T-helper 1 cell treated with Interleukin-12 subunit alpha and Interleukin-12 subunit beta and Interleukin-4 antibody, amounts not matched to agents 30 μg/mL and 1 μg/mL, for 36 hours (primary cell): ENCODE data around the gene KAZN.

Source experiments
- H3K27ac Mint-ChIP-seq: one replicate; pipeline ENCODE4 v1.8.0; 2021; ENCODE audit warnings: mild to moderate bottlenecking, mixed read lengths
- H3K27me3 Mint-ChIP-seq: one replicate; pipeline ENCODE4 v1.8.0; 2021; ENCODE audit warnings: low read depth, mixed read lengths
- H3K36me3 Mint-ChIP-seq: one replicate; pipeline ENCODE4 v1.8.0; 2021; ENCODE audit warnings: low read depth, mixed read lengths
- H3K4me1 Mint-ChIP-seq: one replicate; pipeline ENCODE4 v1.8.0; 2021; ENCODE audit warnings: low read depth, mixed read lengths
- H3K4me3 Mint-ChIP-seq: one replicate; pipeline ENCODE4 v1.8.0; 2021; ENCODE audit warnings: mild to moderate bottlenecking, moderate library complexity, mixed read lengths
- H3K9me3 Mint-ChIP-seq: one replicate; pipeline ENCODE4 v1.8.0; 2021; ENCODE audit warnings: mixed read lengths

The KAZN gene

GRCh38 chr1:14634486-14634885 is 36.0 kb downstream of the KAZN start:
- Mint-ChIP-seq H3K4me1 (no peaks in the 10 kb centered on the region), H3K27ac (no peak overlapping the region), H3K27me3 (no peaks in the 10 kb centered on the region), H3K36me3 (no peaks in the 10 kb centered on the region), H3K4me3 (no peak overlapping the region), H3K9me3 (no peaks in the 10 kb centered on the region)

- Mint-ChIP-seq H3K27ac (no peak overlapping the region), H3K4me1 (no peaks in the 10 kb centered on the region)
Measured at GRCh38 chr1:14635421-14635820, 36.9 kb downstream of the KAZN start.

DNA sequence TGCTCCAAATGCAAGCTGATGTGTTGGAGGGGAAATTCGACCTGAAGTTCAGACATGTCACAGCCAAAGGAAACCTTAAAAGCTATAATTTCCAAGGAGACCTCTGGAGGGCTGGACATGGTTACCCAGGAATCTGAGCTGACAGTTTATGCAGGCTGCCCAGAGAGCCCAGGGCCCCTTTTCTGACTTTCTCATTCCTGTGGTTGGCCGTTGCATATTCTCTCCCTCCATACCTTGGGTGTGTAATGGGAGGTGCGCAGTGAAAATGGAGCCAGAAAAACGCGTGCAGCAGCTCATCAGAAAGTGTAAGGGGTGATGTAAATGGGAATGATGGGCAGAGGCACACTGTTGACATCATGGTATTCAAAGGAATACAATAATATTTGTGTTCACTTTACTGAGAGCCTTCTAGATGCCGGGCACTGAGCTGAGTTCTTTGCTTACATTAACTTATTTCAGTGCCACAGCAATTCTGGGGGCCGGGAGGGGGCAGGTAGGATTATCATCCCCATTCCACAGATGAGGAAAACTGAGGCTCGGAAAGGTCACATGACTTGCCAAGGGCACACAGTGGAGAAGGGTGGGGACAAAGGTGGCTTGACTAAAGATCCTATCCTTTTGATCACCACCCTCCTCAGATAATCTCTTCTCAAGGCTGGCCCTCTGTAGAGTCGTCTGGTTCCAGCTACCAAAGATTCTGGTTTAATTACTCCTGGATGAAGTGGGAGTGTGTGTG is 38.6 kb downstream of the KAZN start:
- Mint-ChIP-seq H3K27me3 (no peaks in the 10 kb centered on the region), H3K27ac (no peak overlapping the region), H3K36me3 (no peaks in the 10 kb centered on the region), H3K9me3 (peaks cover 3% of the 10 kb centered on the region), H3K4me3 (no peak overlapping the region), H3K4me1 (no peaks in the 10 kb centered on the region)

More at GRCh38 chr1:14635421-14635820, 36.9 kb downstream of the KAZN start:
- no peaks in the 10 kb centered on the region for H3K9me3 Mint-ChIP-seq
- H3K27me3 Mint-ChIP-seq, result no peaks in the 10 kb centered on the region
- H3K36me3 Mint-ChIP-seq, result no peaks in the 10 kb centered on the region
- H3K4me3 Mint-ChIP-seq, result no peak overlapping the region

DNA sequence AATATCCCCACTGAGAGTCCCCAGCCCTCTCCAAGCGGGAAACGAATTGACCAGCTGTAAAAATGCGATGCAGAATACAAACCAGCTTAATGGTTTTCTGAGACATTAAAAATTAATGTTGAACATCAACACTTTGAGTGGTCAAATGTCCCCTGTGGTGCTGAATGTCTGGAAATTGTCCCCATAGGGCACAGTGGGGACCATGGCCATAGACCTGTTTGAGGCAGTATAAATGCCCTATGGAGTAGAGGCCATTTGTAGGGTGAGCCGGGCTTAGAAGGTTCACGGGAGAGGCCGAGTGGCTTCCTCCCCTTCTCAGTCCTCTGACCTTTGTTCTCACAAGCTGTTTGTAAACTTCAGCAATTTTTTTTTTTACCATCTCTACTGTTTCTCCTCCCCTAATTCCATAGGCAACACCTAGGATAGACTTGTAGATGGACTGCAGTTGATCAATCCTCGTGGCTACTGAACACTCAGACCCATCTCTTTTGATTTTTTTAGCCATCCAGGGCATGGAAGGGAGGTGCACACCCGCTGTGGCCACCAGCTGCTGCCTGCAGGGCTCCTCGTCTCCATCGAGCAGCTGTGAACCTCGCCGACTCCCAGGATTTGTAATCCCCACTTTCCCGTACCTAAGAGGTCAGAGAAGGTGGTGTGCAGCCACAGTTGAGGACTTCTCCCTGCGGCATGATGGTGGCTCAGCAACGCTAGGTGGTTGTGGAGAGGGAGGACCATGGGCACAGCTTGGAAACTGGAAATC is 41.0 kb downstream of the KAZN start:
- no peaks in the 10 kb centered on the region for H3K4me1 Mint-ChIP-seq
- H3K27me3 Mint-ChIP-seq, result no peaks in the 10 kb centered on the region
- H3K9me3 Mint-ChIP-seq, result peaks cover 7% of the 10 kb centered on the region

GRCh38 chr1:14642712-14643111 is 44.2 kb downstream of the KAZN start:
- peaks cover 20% of the 10 kb centered on the region for H3K9me3 Mint-ChIP-seq
- no peaks in the 10 kb centered on the region for H3K36me3 Mint-ChIP-seq
- no peaks in the 10 kb centered on the region for H3K27me3 Mint-ChIP-seq
- H3K27ac Mint-ChIP-seq, result no peak overlapping the region
- H3K4me3 Mint-ChIP-seq, result no peak overlapping the region
- no peaks in the 10 kb centered on the region for H3K4me1 Mint-ChIP-seq

More for the DNA sequence above, 41.0 kb downstream of the KAZN start:
- no peak overlapping the region for H3K4me3 Mint-ChIP-seq
- no peak overlapping the region for H3K27ac Mint-ChIP-seq
- H3K36me3 Mint-ChIP-seq, result no peaks in the 10 kb centered on the region

GRCh38 chr1:14646973-14647372 is 48.5 kb downstream of the KAZN start:
- no peaks in the 10 kb centered on the region for H3K27me3 Mint-ChIP-seq
- no peaks in the 10 kb centered on the region for H3K36me3 Mint-ChIP-seq
- H3K4me3 Mint-ChIP-seq, result no peak overlapping the region
- no peak overlapping the region for H3K27ac Mint-ChIP-seq
- peaks cover 17% of the 10 kb centered on the region for H3K9me3 Mint-ChIP-seq
- no peaks in the 10 kb centered on the region for H3K4me1 Mint-ChIP-seq

- H3K27me3 Mint-ChIP-seq, result no peaks in the 10 kb centered on the region
- H3K4me3 Mint-ChIP-seq, result no peak overlapping the region
- peaks cover 17% of the 10 kb centered on the region for H3K9me3 Mint-ChIP-seq
- no peak overlapping the region for H3K27ac Mint-ChIP-seq
- no peaks in the 10 kb centered on the region for H3K36me3 Mint-ChIP-seq
- no peaks in the 10 kb centered on the region for H3K4me1 Mint-ChIP-seq
Measured at GRCh38 chr1:14647777-14648176, 49.3 kb downstream of the KAZN start.

DNA sequence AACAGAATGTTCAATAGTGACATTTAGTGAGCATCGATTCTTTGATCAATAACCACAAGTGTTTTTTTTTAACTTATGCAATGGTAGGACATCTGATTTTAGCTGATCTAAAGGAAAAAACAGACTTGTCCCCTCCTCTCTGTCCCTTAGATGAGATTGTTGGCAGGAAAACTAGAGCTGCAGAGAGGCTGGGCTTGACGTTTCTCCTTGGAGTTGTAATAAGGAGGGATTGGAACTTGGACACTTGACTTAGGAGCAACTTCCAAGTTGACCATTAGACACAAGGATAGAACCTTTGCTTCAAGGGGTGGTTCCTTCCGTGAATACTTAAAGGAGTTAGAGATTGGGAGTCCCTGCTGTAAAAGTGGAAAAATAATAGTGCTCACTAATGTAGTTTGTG is 49.9 kb downstream of the KAZN start:
- no peaks in the 10 kb centered on the region for H3K27me3 Mint-ChIP-seq
- peaks cover 15% of the 10 kb centered on the region for H3K9me3 Mint-ChIP-seq
- no peaks in the 10 kb centered on the region for H3K4me1 Mint-ChIP-seq
- H3K27ac Mint-ChIP-seq, result no peak overlapping the region
- H3K4me3 Mint-ChIP-seq, result no peak overlapping the region
- no peaks in the 10 kb centered on the region for H3K36me3 Mint-ChIP-seq

- no peak overlapping the region for H3K27ac Mint-ChIP-seq
- no peaks in the 10 kb centered on the region for H3K4me1 Mint-ChIP-seq
- peaks cover 14% of the 10 kb centered on the region for H3K9me3 Mint-ChIP-seq
- H3K27me3 Mint-ChIP-seq, result no peaks in the 10 kb centered on the region
- H3K4me3 Mint-ChIP-seq, result no peak overlapping the region
- H3K36me3 Mint-ChIP-seq, result no peaks in the 10 kb centered on the region
Measured at GRCh38 chr1:14648896-14649855, 50.7 kb downstream of the KAZN start.

DNA sequence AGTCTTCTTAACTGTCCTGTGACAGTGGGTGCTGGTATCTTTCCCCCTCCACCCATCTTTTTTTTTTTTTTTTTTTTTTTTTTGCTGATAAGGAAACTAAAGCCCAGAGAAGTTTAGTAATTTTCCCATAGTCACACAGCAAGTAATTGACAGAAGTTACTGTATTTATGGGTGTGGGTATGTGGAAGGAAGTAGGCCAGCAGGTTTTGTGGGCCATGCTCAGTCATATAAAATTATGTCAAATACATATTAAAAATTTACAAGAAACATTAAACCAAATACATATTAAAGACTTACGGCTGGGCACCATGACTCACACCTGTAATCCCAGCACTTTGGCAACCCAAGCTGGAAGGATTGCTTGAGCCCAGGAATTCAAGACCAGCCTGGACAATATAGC is 51.5 kb downstream of the KAZN start:
- no peaks in the 10 kb centered on the region for H3K27me3 Mint-ChIP-seq
- H3K4me3 Mint-ChIP-seq, result no peak overlapping the region
- H3K27ac Mint-ChIP-seq, result no peak overlapping the region
- no peaks in the 10 kb centered on the region for H3K36me3 Mint-ChIP-seq
- H3K9me3 Mint-ChIP-seq, result peaks cover 8% of the 10 kb centered on the region
- H3K4me1 Mint-ChIP-seq, result no peaks in the 10 kb centered on the region

DNA sequence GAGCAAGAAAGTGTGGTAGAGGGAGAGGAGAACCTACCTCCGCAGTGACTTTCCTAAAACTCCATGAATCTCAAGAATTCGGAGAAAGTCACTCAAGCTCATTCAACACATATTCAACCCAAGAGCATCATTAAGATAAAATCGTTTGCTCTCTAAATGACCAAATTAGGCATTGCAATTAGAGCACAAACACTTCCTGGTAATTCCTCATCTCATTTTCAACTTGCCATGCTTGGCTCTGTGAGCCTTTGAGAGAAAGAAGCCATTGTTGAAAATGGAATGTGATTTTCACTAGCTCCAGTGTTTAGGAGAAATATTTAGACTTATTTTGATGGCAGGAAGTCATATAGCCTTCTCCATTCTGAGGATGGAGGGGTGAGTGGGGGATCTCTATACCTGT is 52.5 kb downstream of the KAZN start:
- Mint-ChIP-seq H3K4me1 (no peaks in the 10 kb centered on the region), H3K36me3 (no peaks in the 10 kb centered on the region), H3K4me3 (no peak overlapping the region), H3K27me3 (no peaks in the 10 kb centered on the region), H3K9me3 (no peaks in the 10 kb centered on the region), H3K27ac (no peak overlapping the region)

DNA sequence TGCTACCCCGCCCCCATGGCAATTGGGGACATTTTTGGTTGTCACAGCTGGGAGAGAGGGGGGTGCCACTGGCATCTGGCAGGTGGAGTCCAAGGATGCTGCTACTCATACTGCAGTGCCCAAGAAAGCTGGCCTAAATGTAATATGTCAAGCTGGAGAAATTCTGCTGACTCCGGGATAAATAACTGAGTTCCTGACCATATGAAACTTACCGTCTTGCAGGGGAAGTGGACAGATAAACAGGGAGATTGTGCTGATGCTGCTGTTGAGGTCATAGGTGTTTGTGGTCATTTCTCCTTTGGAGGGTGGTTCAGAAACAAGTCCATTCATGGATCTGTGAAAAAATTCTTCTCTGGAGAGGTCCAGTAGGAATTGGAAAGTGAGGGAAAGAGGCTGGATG is 54.4 kb downstream of the KAZN start:
- no peak overlapping the region for H3K27ac Mint-ChIP-seq
- H3K27me3 Mint-ChIP-seq, result no peaks in the 10 kb centered on the region
- H3K4me3 Mint-ChIP-seq, result no peak overlapping the region
- no peaks in the 10 kb centered on the region for H3K4me1 Mint-ChIP-seq
- H3K36me3 Mint-ChIP-seq, result no peaks in the 10 kb centered on the region
- no peaks in the 10 kb centered on the region for H3K9me3 Mint-ChIP-seq

GRCh38 chr1:14653461-14653960 is 55.0 kb downstream of the KAZN start:
- no peaks in the 10 kb centered on the region for H3K9me3 Mint-ChIP-seq
- no peak overlapping the region for H3K4me3 Mint-ChIP-seq
- no peak overlapping the region for H3K27ac Mint-ChIP-seq
- H3K4me1 Mint-ChIP-seq, result no peaks in the 10 kb centered on the region
- H3K27me3 Mint-ChIP-seq, result no peaks in the 10 kb centered on the region
- H3K36me3 Mint-ChIP-seq, result no peaks in the 10 kb centered on the region

- no peak overlapping the region for H3K4me3 Mint-ChIP-seq
- no peaks in the 10 kb centered on the region for H3K9me3 Mint-ChIP-seq
Measured at GRCh38 chr1:14654554-14654953, 56.1 kb downstream of the KAZN start.

More at GRCh38 chr1:14654554-14654953, 56.1 kb downstream of the KAZN start:
- Mint-ChIP-seq H3K27ac (no peak overlapping the region), H3K27me3 (no peaks in the 10 kb centered on the region), H3K4me1 (no peaks in the 10 kb centered on the region), H3K36me3 (no peaks in the 10 kb centered on the region)
